ENCODE measurements around the gene GBX2.

Gene GBX2

GRCh38 chr2:236166796-236167296 is 1.3 kb downstream of the GBX2 start:
- DNase-seq: no peak

GRCh38 chr2:236165842-236166795 is 2.1 kb downstream of the GBX2 start:
- DNase-seq: no peak

- no peak for DNase-seq
Measured at GRCh38 chr2:236164925-236165841, 3.0 kb downstream of the GBX2 start.

- no peak for DNase-seq
Measured at GRCh38 chr2:236164201-236164924, 3.8 kb downstream of the GBX2 start.

DNA sequence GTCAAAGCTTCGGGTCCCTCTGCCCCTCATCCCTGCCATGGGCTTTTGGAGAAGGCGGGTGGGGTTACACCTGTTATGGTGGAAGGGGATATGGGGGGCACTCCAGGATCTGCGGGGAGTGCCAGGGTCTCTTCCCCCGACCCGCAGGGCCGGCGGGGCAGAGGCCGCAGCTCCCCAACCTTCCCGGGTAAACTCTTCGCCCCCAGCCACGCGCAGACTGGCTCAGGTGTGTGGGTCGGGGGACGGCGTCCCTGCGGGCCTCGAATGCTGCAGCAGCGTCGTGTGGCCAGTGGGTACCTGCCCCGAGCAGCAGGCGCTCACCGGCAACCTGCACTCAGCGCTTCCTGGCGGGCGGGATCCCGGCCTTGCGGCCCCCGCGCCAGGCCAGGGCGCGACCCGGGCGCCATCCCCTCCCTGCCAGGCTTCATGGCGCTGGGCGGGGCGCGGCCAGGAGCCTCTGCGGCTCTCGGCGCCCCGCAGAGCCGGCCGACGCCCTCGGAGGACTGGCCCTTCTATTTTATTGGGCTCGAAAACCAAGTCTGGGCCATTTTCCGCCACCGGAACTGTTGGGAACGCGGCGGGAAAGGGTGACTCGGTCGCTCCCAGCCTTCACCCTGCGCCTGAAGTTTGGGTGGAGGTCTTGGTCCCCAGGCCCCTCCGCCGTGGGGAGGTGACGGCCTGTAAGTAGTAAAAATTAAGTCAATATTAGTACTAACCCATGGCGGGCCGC is 4.5 kb downstream of the GBX2 start:
- no peak for DNase-seq

DNA sequence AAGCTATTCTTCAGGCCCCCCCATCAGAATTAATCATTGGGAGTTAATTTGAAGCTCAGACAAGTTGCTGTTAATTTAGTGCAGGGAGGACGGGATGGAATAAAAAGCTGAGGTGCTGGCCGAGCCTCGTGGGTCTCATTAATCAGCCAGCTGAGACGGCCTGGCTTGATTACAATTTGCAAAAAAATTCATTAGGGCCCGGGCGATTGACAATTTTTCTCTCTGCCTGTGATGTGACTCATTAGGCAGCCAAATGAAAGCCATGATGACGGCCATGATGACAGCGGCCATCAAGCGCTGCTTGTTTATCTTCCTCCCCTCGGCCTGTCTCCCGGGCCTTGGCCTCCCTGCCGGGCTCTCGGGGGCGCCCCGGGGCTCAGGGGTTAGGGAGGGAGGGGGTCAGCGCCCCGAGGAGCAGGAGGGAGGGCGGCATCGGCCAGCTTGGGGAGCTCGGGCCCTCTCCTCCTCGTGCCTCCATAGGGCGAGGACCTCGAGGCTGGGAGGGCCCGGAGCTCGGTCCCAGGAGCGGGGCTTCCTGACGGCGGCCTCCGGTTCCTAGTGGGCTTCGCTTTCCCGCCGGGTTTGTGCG is 5.2 kb downstream of the GBX2 start:
- no peak for DNase-seq

GRCh38 chr2:236162031-236162845 is 5.9 kb downstream of the GBX2 start:
- DNase-seq: no peak

- no peak for DNase-seq
Measured at GRCh38 chr2:236161531-236161930, 6.7 kb downstream of the GBX2 start.

DNA sequence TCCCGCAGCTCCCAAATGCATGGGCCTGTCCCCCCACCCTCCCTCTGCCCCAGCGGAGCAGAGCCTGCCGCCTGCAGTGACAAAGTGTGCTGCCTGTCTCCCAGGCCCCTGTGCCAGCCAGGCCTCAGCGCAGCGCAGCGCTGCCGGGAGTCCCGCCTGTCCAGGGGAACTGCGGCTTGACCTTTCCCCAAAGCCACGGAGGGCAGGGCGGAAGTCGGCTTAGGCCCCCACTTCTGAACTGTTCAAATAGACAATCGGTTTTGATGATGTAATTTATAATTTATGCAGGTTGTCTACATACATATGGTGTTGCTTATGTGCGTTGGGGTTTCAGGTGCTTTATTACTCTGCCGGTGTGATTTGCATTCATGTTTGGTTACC is 7.1 kb downstream of the GBX2 start:
- no peak for DNase-seq

GRCh38 chr2:236160366-236161081 is 7.7 kb downstream of the GBX2 start:
- no peak for DNase-seq

DNA sequence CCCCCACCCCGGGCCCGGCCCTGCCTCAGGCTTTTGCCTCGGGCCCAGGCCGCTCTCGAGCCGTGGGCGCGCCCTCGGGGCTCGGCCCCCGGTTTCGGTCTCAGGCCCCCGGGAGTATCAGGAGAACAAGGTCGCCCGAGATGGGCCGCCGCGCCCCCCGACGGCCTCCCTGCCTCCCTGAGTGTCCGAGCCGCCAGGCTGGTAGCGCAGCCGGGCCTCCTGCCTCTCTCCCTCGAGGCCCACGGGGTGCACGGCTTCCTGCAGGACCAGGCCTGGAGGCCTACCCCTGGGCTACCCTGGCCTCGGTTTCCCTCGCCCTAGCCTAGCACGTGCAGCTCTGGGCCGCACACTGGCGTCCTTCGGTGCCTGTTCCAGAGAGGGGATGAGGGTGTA is 8.4 kb downstream of the GBX2 start:
- DNase-seq: no peak

GRCh38 chr2:236158969-236159777 is 9.0 kb downstream of the GBX2 start:
- no peak for DNase-seq

DNA sequence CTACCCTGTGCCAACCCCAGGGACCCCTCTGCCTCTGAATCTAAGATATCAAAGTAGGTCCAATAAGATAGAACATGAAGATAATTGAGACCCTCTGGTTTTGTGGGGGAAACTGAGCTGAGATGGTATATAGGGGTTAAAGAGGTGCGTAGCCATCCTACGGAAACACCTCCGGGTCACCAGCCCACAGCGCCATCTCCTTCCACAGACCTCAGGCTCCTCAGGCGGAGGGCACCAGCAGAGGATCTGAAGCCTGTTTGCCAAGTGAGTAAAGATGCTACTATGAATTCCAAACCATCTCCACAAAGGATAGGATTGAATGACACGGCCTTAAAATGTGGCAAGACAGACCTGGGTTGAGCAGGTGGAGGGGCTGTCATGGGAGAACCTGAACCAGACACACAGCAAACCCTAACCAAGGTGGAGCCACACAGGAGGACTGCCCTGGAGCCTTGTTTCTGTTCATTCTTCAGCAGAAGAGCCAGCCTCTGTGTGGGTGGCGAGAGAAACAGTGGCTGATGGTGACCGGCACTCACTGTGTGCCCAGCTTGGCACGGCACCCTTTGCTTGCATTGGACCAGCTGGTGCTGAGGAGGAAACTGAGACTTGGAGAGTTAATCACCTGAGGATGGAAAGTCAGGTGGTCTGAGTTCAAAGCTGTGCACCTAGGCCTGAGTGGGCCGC is 10.2 kb downstream of the GBX2 start:
- DNase-seq: no peak

- DNase-seq: no peak
Measured at GRCh38 chr2:236157366-236157765, 10.8 kb downstream of the GBX2 start.

DNA sequence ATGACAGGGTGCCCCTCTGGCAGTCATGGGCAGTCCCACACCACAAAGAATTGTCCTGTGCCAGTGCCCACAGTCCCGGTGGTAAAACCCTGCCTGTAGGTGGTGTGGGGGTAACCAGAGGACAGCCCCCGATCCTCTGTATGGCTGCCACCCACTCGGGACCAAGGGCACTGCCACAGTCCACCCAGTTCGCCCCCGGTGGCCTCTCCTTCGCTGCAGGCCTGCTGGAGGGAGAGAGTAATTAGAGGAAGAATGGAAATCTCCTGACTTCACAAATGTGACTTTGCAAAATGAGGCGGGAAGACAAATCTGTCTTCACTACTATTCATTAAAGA is 11.4 kb downstream of the GBX2 start:
- DNase-seq: no peak

- DNase-seq: no peak
Measured at GRCh38 chr2:236156095-236156859, 11.9 kb downstream of the GBX2 start.

DNA sequence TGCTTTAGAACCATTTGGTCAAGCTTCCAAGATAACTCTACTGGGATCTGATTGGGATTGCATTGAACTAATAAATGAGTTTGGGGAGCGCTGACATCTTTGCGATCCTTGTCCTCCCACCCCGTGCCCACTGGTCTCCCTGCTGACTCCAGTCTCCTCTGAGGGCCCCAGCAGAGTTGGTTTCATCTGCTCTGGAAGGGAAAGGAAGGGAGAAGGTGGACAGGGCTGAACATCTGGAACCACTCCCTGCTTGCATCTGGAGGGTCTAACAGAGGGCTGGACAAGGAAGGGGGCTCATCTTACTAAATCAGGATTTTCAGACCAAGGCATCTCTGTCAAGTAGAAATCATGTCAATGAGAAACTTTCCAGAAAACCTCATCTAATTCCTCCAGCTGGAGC is 12.8 kb downstream of the GBX2 start:
- DNase-seq: no peak

DNA sequence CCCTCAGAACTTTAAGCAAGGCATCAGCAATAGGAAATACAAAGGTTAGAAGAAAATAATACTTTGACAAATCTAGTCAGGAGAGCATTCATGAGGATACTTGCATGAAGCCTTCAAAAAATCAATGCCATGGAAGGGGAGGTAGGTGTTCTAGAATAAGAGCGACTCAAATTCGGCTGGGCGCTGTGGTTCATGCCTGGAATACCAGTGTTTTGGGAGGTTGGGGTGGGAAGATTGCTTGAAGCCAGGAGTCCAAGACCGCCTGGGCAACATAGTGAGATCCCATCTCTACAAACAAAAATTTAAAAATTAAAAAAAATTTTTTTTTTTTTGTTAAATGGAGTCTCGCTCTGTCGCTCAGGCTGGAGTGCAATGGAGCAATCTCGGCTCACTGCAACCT is 21.8 kb downstream of the GBX2 start:
- no peak for DNase-seq

Data from activated naive CD4-positive, alpha-beta T cell treated with anti-CD3 and anti-CD28 coated beads, Interleukin-2, amount 50 U/mL, for 16 hours (primary cell).